Fibroblast of the aortic adventitia (primary cell): ENCODE measurements around the gene CENPX. TPM values are rescaled to one million over a fixed set of nuclear protein-coding genes. Genes with fewer than 3 reads are reported as not detected.

Experiments used
- DNase-seq: peaks from one replicate; pipeline ENCODE4 v3.0.0-alpha.2; 2010; ENCODE audit warnings: low read depth
- H3K4me3 ChIP-seq: 2 replicates; pipeline ENCODE4 v1.5.1; 2011; ENCODE audit warnings: low read depth, mild to moderate bottlenecking, control low read depth, low read length, moderate library complexity
- total RNA-seq: library from RNA; depleted of rRNA; stranded (reverse); fragments of >200 nt; gene quantifications from 2 replicates; pipeline ENCODE4 v1.2.3, GENCODE V29; 2012; ENCODE audit warnings: low replicate concordance
- TF ChIP-seq, protein P1 (sequence below): IDR thresholded peaks from 2 replicates; pipeline ENCODE4 v1.5.1; 2011; ENCODE audit warnings: mild to moderate bottlenecking, low read length, control low read depth, inconsistent platforms; ENCODE audit not compliant: insufficient read depth

Gene CENPX
- total RNA-seq, 1 donor = 41.8 TPM

DNA sequence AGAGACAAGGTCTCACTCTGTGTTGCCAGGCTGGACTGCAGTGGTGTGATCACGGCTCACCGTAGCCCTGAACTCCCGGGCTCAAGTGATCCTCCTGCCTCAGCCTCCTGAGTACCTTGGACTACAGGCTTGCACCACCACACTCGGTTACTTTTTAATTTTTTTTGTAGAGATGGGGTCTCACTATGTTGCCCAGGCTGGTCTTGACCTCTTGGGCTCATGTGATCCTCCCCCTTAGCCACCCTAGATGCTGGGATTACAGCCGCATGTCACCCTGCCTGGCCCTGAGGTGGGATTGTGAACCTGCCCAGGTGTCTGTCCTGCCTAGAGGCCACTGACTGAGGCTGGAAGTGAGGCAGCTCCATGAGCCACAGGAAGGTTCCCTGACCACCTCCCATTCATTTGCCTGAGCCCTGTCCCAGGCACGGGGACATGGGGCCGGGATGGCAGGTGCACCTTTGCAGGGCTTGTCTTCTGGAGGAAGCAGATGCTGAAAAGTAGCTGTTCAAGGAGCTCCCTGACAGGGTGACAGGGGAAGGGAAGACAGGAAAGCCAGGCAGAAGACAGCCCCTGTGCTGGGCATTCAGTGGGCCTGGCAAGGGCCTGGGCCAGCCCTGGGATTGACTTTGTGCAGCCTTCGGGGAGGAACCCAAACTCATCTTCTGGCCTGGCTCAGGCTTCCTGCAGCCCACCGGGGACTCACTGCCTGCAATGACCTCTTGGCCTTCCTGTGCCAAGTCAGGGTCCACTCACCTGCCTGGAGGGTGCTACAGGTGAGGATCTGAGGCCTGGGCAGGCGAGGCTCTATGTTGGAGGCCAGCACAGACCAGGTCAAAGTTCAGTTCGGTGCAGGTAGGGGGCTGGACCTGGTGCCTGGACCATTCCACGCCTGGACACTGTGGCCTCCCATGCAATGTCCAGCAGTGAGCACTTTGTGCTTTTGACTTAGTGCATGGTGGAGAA is 53.5 kb downstream of the CENPX start:
- TF ChIP-seq, protein P1, sequence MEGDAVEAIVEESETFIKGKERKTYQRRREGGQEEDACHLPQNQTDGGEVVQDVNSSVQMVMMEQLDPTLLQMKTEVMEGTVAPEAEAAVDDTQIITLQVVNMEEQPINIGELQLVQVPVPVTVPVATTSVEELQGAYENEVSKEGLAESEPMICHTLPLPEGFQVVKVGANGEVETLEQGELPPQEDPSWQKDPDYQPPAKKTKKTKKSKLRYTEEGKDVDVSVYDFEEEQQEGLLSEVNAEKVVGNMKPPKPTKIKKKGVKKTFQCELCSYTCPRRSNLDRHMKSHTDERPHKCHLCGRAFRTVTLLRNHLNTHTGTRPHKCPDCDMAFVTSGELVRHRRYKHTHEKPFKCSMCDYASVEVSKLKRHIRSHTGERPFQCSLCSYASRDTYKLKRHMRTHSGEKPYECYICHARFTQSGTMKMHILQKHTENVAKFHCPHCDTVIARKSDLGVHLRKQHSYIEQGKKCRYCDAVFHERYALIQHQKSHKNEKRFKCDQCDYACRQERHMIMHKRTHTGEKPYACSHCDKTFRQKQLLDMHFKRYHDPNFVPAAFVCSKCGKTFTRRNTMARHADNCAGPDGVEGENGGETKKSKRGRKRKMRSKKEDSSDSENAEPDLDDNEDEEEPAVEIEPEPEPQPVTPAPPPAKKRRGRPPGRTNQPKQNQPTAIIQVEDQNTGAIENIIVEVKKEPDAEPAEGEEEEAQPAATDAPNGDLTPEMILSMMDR = no peak
- no peak for DNase-seq
- no peak overlapping the region for H3K4me3 ChIP-seq

Other genes with a start within 250 kb of the CENPX start
- gene GCGR, start 218.7 kb downstream of the CENPX start, total RNA-seq = not detected in 2 replicates
- gene MCRIP1, start 189.6 kb downstream of the CENPX start, total RNA-seq = 130 and 195 TPM in 2 replicates
- gene PPP1R27, start 187.8 kb downstream of the CENPX start, total RNA-seq = not detected in 2 replicates
- gene P4HB, start 162.3 kb downstream of the CENPX start, total RNA-seq = 763 and 1,500 TPM in 2 replicates
- 95.1 and 149 TPM in 2 replicates for gene ARHGDIA, start 151.5 kb downstream of the CENPX start, total RNA-seq
- gene ALYREF, start 131.3 kb downstream of the CENPX start, total RNA-seq = 43.6 and 77.3 TPM in 2 replicates
- 172 and 178 TPM in 2 replicates for gene ANAPC11, start 131.2 kb downstream of the CENPX start, total RNA-seq
- 1.3 and 1.4 TPM in 2 replicates for gene NPB, start 120.6 kb downstream of the CENPX start, total RNA-seq
- gene PCYT2, start 111.5 kb downstream of the CENPX start, total RNA-seq = 20.3 and 36.7 TPM in 2 replicates
- 12.7 and 18.1 TPM in 2 replicates for gene SIRT7, start 104.7 kb downstream of the CENPX start, total RNA-seq
- 19.1 and 28.0 TPM in 2 replicates for gene MAFG, start 95.1 kb downstream of the CENPX start, total RNA-seq
- 16.9 and 91.0 TPM in 2 replicates for gene PYCR1, start 85.6 kb downstream of the CENPX start, total RNA-seq
- not detected in 2 replicates for gene MYADML2, start 75.6 kb downstream of the CENPX start, total RNA-seq
- 0.09 TPM in 1 of 2 replicates, not detected in the other for gene NOTUM, start 61.7 kb downstream of the CENPX start, total RNA-seq
- gene ASPSCR1, start 45.2 kb downstream of the CENPX start, total RNA-seq = 23.6 and 37.0 TPM in 2 replicates
- 15.5 and 22.0 TPM in 2 replicates for gene LRRC45, start 427 bp upstream of the CENPX start, total RNA-seq
- gene RAC3, start 8.8 kb upstream of the CENPX start, total RNA-seq = 6.2 and 13.5 TPM in 2 replicates
- gene DCXR, start 14.8 kb upstream of the CENPX start, total RNA-seq = 29.3 and 101 TPM in 2 replicates
- gene RFNG, start 28.9 kb upstream of the CENPX start, total RNA-seq = 32.0 and 33.3 TPM in 2 replicates
- gene GPS1, start 29.0 kb upstream of the CENPX start, total RNA-seq = 77.5 and 85.5 TPM in 2 replicates
- 33.8 and 62.3 TPM in 2 replicates for gene DUS1L, start 42.9 kb upstream of the CENPX start, total RNA-seq
- gene FASN, start 75.4 kb upstream of the CENPX start, total RNA-seq = 65.2 and 100 TPM in 2 replicates
- gene CCDC57, start 190.0 kb upstream of the CENPX start, total RNA-seq = 15.2 and 37.4 TPM in 2 replicates
- 13.0 and 44.6 TPM in 2 replicates for gene SLC16A3, start 206.2 kb upstream of the CENPX start, total RNA-seq